ENCODE data around the gene HOXD12.

GRCh38 chr2:176136374-176137251, 37.0 kb downstream of the HOXD12 start:
- TF ChIP-seq, protein P1, sequence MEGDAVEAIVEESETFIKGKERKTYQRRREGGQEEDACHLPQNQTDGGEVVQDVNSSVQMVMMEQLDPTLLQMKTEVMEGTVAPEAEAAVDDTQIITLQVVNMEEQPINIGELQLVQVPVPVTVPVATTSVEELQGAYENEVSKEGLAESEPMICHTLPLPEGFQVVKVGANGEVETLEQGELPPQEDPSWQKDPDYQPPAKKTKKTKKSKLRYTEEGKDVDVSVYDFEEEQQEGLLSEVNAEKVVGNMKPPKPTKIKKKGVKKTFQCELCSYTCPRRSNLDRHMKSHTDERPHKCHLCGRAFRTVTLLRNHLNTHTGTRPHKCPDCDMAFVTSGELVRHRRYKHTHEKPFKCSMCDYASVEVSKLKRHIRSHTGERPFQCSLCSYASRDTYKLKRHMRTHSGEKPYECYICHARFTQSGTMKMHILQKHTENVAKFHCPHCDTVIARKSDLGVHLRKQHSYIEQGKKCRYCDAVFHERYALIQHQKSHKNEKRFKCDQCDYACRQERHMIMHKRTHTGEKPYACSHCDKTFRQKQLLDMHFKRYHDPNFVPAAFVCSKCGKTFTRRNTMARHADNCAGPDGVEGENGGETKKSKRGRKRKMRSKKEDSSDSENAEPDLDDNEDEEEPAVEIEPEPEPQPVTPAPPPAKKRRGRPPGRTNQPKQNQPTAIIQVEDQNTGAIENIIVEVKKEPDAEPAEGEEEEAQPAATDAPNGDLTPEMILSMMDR (IDR thresholded peaks at IDR 0.05) = no peak
- no peak for TF ChIP-seq POLR2A (IDR thresholded peaks at IDR 0.05)
